Urothelium cell line (cell line): ENCODE measurements around the gene HMHB1.

ENCODE experiments used
- DNase-seq: peaks from one replicate; pipeline ENCODE4 v3.0.0; 2011; ENCODE audit warnings: low spot score, mixed read lengths
- FAIRE-seq: peaks from 2 replicates; lab custom pipeline; 2011; peaks lifted over from hg19 to GRCh38; lab: Jason Lieb, UNC

HMHB1 gene

GRCh38 chr5:143865426-143866025, 53.6 kb downstream of the HMHB1 start:
- FAIRE-seq (no peak), DNase-seq (no peak)
